SH-SY5Y (cell line): Measurements from ENCODE around the gene ITCH.

ENCODE experiments used
- GATA2 ChIP-seq: IDR thresholded peaks from 2 replicates; pipeline ENCODE4 v1.6.1; 2011; ENCODE audit warnings: mild to moderate bottlenecking, low read depth, low read length
- GATA3 ChIP-seq: IDR thresholded peaks from 2 replicates; pipeline ENCODE4 v1.6.1; 2011; ENCODE audit warnings: low read depth, mild to moderate bottlenecking, low read length, moderate library complexity

DNA sequence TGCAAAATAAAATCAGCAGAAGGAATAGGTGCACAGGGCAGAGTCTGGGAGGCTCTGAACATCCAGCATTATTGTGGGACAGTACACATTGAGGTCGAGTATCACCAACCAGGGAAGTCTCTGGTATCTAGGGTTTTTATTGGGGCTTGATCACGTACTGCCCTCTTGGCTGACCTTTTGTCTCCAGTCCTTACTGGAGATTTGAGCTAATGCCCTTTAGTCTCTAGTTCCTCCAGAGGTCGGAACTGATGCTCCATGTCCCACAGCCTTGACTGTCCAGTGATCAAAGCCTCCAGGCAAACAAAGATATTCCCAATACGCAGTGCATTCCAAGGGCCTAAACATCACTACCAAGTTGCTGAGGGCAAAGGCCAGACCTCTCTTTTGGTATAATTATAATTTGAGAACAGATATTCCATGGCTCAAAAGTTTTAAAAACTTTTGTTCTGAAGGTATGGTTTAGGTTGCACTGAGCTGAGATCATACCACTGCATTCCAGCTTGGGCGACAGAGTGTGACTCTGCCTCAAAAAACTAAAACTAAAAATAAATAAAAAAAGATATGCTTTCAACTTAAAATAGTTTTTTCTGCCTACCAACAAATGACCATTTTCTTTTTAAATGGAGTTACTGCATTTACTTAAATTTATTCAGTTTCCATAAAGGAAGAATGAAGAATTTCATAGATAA, 96.3 kb downstream of the ITCH start:
- TF ChIP-seq GATA2 (no peak), GATA3 (no peak)
